Measurements from ENCODE around the gene FEV.
"Not testable (repeated sequence)": the region's sequence is repeated elsewhere in the genome, so short reads cannot be mapped to it uniquely, and the experiment has no call there.

The FEV gene

DNA sequence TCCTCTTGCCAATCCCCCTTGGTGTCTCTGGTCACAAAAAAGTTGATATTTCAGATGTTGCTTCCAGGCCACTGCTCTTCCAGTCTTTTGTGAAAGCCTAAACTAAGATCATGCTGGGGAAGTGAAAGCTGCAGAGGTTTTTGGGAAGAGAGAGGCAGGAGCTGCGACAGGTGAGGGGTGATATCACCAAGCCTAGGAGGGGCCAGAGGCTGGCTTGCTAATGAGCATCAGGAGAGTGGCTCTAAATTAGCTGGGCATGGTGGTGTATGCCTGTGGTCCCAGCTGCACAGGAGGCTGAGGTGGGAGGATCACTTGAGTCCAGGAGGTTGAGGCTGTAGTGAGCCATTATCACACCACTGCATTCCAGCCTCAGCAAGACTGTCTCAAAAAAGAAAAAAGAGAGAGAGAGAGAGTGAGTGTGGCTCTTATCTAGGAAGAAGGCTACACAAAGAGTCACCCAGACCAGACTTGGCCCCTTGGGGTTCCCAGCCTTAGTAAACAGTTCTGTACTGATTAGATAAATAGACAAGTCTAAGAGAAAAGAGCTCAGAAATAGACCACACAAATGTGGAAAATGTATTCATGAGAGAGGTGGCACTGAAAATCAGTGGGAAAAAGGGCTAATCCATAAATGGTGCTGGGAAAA lies 40.1 kb downstream of the FEV start:
- no peak for DNase-seq (ENCODE audit: low read depth)

DNA sequence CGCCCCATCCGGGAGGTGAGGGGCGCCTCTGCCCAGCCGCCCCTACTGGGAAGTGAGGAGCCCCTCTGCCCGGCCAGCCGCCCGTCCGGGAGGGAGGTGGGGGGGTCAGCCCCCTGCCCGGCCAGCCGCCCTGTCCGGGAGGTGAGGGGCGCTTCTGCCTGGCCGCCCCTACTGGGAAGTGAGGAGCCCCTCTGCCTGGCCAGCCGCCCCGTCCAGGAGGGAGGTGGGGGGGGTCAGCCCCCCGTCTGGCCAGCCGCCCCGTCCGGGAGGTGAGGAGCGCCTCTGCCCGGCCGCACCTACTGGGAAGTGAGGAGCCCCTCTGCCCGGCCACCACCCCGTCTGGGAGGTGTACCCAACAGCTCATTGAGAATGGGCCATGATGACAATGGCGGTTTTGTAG lies 53.2 kb downstream of the FEV start:
- DNase-seq (ENCODE audit: low read depth), result not testable (repeated sequence)

Data from EH (cell line).